GM18868 (cell line): ENCODE data around the gene CRB3.
"Not testable (repeated sequence)": the region's sequence is repeated elsewhere in the genome, so short reads cannot be mapped to it uniquely, and the experiment has no call there.

ENCODE experiments used
- ATAC-seq: cut with Tn5 transposase; IDR thresholded peaks from one replicate; pipeline ENCODE4 v1.9.1; 2021; ENCODE audit warnings: mild to moderate bottlenecking, moderate library complexity; ENCODE audit not compliant: unreplicated experiment

CRB3 gene

DNA sequence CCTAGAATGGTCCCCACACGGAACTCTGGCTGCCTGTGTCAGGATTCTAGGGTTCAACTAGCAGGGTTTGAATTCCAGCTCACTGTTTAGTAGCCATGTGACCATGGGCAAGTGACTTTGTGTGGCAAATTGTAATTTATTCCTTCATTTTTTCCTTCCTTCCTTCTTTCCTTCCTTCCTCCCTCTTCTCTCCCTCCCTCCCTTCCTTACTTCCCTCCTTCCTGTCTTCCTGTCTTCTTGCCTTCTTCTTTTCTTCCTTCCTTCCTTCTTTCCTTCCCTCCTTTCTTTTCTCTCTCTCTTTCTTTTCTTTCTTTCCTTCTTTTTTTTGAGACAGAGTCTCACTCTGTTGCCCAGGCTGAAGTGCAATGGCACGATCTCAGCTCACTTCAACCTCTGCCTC, 26.1 kb downstream of the CRB3 start:
- no peak for ATAC-seq

DNA sequence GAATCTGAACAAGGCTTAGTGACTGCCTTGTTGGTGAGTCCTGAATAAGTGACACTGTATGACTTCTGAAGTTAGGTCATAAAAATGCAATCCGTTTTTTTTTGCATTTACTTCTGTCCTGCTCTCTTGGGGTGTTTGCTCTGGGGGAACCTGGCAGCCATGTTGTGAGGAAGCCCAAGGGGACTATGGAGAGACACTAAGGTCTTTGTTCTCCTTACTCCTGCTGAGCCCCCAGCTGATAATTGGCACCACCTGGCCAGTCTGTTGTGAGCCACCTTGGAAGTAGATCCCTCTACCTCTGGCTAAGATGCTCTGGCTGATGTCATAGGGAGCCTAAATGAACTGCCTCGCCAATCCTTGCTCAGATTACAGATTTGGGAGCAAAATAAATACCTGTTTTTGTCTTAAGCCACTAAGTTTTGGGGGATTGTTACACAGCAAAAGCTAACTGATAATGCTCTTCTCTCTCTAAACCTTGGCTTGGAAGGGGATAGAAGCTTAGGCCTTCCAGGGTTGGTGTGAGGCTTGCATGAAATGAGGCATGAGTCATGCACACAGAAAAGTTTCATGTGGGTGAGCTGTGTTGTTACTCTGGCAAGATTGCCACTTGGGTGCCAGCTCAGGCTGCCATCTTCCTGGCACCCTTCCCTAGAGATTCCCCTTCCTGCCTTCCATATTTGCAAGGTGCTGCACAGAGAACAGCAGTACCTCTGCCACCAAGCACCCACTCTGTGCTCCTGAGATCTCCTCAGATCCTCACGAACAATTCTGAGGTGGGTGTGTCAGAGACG, 27.9 kb downstream of the CRB3 start:
- ATAC-seq = no peak

DNA sequence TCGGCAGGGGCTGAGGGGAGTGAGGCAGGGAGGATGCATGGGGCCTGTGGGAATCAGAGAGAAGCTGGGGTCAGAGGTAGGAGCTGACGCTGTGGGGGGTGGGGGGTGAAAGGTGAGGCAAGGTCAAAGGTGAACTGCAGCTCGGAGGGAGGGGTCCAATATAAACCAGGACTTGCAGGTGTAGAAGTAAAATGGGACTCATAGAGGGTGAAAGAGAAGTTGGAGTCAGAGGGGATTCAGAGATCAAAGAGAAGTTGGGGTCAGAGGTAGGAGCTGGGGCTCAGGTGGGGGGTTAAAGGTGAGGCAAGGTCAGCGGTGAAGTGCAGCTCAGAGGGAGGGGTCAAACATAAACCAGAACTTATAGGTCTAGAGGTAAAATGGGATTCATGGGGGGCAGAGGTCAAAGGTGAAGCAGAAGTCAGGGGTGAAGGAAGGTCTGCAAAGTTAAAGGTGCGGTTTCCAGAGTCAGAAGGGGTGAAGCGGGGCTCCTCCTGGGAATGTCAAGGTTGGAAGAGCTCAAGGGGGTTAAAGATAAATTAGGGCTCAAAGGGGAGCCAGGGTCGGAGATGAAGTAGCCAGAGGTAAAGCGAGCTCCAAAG, 30.5 kb downstream of the CRB3 start:
- ATAC-seq = no peak

DNA sequence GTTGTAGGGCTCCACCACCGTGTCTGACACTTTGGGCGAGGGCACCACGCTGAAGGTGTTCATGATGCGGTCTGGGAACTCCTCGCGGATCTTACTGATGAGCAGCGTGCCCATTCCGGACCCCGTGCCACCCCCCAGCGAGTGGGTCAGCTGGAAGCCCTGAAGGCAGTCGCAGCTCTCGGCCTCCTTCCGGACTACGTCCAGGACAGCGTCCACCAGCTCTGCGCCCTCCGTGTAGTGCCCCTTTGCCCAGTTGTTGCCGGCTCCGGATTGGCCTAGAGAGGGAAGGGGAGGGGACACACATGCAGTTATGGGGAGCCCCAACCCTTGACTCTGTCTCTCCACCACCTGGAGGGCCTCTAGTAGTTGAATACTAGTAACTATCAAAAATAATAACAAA, 31.9 kb downstream of the CRB3 start:
- no peak for ATAC-seq

DNA sequence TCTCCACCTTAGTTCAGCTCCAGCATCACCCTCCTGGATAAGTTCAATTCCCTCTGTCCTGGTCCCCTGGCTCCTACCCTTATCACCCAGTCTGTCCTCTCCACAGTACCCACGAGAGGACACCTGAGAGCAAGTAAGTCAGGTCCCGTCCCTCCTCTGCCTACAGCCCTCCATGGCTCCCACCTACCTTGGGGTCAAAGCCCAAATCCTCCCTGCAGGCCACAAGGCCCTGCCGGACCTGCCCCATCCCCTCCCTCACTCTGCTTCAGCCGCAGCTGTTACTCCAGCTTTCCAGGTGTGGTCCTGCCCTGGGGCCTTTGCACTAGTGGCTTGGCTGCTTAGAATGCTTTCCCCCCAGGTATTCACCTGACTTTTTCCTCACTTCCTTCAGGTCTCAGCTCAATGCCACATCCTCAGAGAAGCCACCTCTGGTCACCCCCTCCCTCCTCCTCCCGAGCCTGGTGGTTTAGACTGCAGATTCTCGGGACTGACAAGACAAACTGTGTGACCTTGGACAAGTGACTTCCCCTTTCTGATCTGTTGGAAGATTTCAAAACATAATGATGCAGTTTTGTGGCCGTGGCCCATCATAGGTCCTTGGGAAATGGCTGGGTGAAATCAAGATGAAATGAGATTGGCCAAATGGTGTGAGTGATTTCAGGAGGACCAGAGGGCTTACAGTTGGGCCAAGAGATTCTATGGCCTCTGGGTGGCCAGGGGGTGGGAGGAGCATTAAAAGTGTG, 34.4 kb downstream of the CRB3 start:
- ATAC-seq = no peak

DNA sequence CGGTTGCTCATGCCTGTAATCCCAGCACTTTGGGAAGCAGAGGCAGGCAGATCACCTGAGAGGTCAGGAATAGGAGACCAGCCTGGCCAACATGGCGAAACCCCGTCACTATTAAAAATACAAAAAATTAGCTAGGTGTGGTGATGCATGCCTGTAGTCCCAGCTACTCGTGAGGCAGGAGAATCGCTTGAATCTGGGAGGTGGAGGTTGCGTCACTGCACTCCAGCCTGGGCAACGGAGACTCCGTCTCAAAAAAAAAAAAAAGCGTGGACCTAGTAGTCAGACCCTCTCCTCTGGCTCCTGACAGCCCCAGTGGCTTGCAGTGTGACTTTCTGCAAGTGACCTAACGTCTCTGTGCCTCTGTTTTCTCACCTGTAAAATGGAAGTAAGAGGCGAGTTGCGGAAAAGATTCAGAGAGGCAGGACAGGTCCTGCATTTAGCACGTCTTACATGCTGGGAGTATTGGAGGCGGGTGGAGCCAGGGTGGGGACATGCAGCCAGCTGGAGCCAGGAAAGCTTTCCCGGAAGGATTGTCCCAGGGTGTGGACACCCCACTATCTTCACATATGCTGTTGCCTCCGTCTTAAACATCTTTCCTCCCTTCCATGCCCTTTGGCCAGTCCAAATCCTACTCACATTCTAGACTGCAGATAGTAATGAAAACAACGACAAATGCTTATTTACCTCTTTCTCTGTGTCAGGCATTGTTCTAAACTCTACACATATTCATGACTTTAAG, 35.1 kb downstream of the CRB3 start:
- no peak for ATAC-seq

DNA sequence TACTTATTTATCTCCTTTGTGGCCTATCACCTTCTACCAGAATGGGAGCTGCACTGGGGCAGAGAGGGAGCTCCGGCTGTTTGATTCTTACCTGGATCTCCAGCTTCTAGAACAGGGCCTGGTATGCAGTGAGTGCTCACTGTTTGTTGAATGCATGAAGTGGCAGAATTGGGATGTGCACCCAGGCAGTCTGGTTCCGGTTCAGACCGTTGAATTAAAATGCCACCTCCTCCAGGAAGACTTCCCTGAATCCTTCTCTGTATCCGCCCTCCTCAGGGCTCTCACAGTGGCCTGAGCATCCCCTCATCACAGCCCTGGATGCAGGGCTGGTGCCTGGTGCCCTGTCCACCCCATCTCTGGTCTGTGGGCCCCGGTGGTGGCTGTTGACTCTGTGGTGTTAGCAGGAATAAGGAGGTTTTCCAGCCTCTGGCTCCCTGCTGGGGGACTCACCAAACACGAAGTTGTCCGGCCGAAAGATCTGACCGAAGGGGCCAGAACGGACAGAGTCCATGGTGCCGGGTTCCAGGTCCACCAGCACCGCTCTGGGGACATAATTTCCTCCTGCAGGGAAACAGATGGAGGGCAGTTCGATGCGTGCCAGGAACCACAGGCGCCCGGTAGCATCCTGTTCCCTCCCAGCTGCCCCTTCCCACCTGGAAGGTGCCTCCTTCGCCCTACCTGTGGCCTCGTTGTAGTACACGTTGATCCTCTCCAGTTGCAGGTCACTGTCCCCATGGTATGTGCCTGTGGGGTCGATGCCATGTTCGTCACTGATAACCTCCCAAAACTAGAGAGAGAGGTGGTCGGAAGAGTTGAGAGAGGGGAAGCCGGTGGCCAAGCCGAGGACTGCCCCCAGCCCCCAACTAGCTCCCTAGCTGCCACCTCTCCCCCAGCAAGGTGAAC, 37.0 kb downstream of the CRB3 start:
- ATAC-seq = no peak

DNA sequence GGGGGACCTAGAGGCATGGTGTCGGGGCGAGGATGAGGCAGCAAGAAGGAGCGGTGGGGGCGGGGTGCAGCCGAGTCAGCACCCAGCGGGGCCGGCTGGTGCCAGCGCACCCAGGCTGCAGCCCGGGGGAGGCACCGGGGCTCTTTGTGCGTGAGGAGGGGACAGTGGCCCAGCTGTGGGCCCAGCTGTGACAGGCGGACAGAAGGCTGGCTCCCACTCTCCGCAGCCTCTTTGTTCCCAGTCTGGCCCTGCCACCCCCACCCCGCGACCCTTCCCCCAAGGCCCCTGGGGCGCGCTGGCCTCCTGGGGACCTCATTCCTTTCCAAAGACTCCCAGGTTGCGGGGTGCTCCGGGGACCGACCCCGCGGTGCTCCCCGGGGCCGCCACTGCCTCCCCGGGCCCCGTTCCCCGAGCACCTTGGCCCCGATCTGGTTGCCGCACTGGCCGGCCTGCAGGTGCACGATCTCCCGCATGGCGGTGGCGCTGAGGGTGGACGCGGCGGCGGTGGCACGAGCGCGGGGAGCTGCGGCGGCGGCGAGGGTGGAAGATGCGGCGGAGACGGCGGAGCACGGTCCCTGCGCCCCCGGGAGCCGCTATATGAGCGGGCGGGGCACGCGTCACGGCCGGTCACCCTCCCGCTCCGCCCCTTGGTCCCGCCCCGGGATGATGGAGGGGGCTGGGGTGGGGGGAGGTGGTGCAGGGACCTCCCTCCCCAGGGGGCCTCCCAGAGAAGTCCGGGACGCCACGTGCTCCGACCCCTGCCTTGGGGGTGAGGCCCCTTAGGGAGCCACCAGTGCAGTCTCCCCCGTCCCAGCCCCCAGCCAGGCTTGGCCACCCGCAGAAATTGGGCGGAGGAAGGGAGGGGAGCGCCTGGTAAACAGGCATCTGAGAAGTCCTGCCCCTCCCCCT, 37.9 kb downstream of the CRB3 start, which contains the start of gene TUBB4A:
TSS of gene TUBB4A (minus strand) at position 570 of the 909 bp plus-strand sequence. CDS start at position 473, 97 bp downstream.
- no peak for ATAC-seq

DNA sequence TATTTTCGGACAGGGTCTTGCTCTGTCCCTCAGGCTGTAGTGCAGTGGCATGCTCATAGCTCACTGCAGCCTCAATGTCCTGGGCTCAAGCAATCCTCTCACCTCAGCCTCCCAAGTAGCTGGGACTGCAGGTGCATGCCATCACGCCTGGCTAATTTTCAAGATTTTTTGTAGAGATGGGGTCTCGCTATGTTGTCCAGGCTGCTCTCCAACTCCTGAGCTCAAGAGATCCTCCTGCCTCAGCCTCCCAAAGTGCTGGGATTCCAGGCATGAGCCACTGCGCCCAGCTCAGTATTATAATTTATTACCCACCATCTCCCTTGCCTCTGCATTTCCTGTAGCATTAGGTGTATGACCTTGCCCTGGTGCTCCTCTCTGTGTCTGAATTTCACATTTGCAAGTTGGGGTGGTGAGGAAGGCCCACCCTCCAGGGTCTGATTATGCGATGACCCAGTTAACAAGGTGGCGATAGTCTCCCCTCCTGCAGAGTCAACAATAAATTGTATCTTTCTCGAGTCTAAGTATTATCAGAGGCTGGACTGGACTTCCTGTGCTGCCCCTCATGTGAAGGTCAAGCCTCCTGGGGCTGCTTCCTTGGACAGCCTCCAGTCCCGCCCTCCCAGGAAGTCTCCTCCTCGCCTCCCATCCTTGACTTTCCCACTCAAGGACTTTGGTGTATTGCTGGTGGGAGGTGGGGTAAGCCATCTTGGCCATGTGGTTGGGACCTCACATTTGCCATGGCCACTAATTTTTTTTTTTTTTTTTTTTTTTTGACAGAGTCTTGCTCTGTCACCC, 39.5 kb downstream of the CRB3 start:
- no peak for ATAC-seq

DNA sequence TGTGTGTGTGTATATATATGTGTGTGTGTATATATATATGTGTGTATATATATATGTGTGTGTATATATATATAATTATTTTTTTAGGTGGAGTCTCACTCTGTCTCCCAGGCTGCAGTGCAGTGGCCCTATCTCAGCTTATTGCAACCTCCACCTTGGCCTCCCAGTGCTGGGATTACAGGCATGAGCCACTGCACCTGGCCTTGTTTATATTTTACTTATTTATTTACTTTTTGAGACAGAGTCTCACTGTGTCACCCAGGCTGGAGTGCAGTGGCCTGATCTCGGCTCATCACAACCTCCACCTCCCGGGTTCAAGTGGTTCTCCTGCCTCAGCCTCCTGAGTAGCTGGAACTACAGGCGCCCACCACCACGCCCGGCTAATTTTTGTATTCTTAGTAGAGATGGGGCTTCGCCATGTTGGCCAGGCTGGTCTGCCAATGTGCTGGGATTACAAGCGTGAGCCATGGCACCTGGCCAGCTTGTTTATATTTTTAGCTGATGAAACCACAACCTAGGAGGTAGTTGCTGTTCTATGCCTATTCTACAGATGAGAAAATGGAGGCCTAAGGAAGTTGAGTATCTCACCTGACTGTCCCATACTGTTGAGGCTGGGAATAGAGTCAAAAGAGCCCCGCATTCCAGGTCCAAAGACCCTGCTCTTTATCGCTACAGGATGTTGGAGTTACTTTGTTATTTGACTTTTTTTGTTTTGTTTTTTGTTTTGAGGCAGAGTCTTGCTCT, 44.1 kb downstream of the CRB3 start:
- ATAC-seq = not testable (repeated sequence)

DNA sequence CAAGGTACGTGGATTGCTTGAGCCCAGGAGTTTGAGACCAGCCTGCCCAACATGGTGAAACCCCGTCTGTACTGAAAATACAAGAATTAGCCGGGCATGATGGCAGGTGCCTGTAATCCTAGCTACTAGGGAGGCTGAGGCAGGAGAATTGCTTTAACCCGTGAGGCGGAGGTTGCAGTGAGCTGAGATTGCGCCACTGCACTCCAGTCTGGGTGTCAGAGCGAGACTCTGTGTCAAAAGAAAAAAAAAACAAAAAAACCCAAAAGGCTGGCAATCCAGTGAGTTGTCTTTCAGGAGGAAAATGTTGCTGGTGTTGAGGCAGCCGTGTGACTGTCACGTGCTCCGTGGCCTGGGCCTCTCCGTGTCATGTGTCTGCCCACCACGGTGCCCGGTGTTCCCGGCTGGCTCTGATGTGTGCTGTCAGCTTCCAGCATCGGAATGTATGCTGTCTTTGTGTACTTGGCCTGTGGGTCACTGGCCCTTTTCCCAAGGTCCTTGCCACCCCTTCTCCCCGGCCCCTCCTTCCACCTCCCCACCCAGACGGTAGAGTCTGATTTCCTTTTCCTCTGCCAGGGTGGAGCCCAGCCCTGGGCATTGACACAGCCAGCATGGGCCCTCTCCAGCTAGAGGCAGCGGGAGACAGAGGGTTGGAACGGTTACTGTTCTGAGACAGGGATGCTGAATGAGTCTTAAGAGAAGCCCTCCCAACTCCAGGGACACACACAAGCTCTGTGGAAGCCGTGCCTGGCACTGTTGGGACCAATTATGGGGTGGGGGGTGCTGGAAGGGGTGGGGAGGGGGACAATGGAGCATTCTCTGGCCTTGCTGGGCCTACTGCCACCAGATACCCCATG, 45.3 kb downstream of the CRB3 start:
- no peak for ATAC-seq

DNA sequence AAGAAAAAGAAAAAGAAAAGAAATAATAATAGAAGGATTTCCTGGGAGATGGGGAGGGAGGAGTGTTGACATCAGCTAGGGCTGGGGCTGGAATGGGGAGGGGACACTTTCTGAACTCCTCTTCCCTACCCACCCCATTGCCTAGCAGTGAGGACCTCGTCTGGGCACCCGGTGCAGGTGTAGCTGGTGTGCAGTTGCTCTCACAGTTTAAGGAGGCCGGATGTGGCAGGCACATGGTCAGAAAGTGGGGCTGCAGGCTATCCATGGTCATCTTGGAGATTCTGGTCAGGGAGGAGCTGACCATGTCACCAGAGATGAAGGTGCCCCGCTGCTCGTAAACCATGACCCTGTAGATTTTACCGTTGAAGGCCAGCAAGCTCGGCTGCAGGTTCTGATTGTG, 46.5 kb downstream of the CRB3 start:
- ATAC-seq = no peak

DNA sequence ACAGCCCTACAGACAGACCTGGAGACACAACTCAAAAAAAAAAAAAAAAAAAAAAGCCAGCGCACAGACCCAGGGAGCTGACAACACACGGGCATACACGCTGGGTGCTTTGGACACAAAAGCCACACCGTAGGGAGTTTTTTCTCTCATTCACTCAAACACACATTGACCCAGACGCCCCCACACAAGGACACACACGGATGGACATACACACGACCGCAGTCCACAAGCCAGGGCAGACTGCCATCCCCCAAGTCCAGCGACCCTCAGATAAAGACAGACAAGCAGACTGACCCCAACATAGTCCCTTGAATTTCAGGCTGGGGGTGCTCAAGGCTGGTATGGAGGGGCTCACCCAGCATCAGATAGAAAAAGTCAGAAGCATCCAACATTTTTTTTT, 50.0 kb downstream of the CRB3 start:
- no peak for ATAC-seq

DNA sequence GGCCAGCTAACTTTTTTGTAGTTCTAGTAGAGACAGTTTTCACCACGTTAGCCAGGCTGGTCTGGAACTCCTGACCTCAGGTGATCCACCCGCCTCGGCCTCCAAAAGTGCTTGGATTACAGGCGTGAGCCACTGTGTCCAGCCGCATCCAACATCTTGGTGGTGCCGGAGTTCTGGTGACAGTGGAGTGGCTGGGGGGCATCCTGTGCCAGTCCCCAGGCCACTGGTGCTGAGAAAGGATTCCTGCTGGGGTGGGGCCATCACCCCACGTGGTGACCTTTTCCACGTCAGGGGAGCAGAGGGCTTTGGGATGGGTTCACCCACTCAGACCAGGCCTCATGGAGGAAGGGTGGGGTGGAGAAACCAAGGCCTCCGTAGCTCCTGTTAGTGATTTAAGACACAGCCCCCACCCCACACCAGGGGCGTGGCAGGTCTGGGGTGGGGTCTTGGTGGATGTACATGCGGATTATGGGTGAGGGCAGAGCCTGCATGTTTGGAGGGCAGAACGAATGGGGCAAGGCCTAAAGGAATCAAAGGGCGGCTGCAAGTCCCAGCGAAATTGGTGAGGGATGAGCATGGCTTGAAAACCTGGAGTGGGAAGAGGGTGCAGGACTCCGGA, 51.0 kb downstream of the CRB3 start:
- no peak for ATAC-seq

DNA sequence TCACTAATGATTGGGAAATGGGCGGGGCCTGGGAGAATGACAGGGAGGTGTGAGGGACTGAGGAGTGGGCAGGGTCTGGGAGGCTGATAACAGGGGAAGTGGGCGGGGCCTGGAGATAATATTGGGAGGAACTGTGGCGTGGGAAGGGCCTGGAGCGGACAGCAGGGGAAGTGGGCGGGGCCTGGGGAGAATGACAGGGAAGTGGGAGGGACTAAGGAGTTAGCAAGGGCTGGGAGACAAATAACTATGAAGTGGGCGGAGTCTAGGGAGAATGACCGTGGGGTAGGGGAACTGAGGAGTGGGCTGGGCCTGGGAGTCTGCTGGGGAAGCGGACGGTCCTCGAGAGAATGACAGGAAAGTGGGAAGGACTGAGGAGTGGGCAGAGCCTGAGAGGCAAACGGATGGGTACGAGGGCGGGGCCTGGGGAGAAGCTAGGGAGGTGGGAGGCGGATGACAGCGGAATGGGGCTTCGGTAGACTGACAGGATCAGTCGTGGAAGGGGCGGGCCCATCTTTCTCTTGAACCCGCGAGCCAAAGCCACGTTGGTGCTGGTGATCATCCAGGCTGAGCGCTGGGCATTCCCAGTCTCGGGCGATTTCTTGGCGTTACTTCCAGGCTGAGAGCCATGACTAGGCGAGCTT, 52.1 kb downstream of the CRB3 start:
- peak; percentile 36 for ATAC-seq
